ENCODE measurements around the gene TFEB.
"Not testable (repeated sequence)": the region's sequence is repeated elsewhere in the genome, so short reads cannot be mapped to it uniquely, and the experiment has no call there.

The TFEB gene

DNA sequence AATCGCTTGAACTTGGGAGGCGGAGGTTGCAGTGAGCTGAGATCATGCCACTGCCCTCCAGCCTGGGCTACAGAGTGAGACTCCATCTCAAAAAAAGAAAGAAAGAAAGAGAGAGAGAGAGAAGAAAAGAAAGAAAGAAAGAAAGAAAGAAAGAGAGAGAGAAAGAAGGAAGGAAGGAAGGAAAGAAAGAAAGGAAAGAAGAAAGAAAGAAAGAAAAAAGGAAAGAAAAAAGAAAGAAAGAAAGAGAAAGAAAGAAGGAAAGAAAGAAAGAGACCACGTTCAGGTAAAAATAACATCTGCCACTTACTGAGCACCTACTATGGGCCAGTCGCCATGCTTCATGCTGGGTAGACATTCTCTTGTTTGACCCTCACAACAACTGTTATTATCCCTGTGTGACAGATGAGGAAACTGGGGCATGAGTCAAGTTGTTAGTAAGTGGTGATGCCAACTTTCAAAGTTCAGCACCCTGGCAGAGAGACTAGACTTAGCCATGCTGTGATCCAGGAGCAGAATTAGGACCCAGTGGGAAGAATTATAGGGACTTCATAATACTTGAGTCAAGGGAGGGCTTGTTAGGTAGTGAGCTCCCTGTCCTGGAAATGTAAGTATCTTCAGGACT, 30.7 kb upstream of the TFEB start:
- not testable (repeated sequence) for DNase-seq (ENCODE audit: low read depth in 2 of 2)

DNA sequence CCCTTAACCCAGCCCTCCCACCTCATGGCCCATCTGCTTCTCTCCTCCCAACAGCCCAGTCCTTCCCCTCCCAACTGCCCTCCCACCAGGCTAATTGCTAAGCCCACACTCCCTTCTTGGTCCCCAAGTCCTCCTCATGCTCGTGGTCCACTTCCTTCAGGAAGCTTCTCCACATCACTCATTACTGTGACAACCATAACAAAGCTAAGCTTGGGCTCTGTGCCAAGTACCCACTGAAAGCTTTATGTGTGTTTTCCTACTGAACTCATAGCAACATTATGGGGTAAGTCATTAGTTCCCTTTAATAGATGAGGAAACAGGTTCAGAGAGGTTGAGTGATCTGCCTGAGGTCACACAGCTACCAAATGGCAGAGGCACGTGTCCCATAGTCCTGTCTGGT, 28.1 kb upstream of the TFEB start:
- no peak for DNase-seq (ENCODE audit: low read depth in 2 of 2)

GRCh38 chr6:41759905-41760579, 24.6 kb upstream of the TFEB start:
- DNase-seq (ENCODE audit: low read depth in 2 of 2): no peak

DNA sequence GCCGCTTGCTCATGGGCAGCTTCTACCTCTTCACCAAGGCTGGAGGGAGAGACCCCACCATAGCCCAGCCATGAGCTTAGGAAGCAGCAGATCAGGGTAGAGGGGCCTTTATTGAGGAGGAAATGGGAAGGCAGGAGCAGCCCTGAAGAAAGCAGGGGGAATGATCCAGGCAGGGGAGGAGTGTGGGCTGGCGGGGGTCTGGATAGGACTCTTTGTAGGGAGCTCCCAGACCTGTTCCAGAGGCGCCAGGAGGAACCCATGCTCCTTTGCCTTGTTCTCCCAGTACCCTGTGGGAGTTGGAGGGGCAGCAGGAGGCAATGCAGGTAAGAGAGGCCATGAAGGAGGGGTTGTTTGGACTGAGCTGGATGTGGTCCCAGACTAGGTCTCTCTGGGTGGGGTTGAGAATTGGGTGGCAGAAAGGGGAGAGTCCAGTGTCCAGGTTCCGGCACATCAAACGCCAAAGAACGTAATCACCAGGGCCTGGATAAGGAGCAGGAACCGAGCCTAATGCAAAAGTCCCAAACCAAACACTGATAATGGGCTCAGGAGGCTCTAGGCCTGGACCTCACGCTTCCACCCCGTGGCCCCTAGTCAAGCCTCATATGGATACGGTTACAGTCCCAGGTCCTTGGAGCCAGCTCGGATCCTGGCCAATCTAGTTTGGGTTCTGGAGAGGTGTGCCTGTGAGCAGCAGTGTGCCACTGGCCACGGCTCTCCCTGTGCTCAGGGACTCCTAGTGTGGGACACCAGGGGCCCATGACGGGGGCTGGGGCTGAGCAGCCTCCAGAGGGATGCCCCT, 23.9 kb upstream of the TFEB start:
- no peak for DNase-seq (ENCODE audit: low read depth in 2 of 2)

- no peak for DNase-seq (ENCODE audit: low read depth in 2 of 2)
Measured at GRCh38 chr6:41758641-41759035, 23.2 kb upstream of the TFEB start.

GRCh38 chr6:41757931-41758640, 22.7 kb upstream of the TFEB start:
- no peak for DNase-seq (ENCODE audit: low read depth in 2 of 2)

DNA sequence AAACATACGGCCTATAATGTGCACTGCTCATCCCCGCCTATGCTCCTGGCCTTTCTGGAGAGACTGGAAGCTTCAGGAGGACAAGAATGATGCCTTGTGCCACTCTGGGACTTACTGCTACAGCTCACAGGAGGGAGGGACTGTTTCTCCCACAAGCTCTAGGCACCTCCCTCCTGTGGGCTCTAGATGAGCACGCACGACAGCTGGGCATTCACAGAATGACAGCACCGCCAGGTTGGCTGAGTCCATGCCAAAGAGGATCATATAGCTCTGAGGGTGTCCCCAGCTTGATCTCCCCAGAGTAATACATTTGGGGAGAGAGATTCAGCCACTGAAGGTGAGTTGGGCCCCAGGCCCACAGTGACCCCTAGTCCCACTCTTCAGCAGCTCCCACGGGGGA, 21.9 kb upstream of the TFEB start:
- DNase-seq (ENCODE audit: low read depth in 2 of 2): no peak

DNA sequence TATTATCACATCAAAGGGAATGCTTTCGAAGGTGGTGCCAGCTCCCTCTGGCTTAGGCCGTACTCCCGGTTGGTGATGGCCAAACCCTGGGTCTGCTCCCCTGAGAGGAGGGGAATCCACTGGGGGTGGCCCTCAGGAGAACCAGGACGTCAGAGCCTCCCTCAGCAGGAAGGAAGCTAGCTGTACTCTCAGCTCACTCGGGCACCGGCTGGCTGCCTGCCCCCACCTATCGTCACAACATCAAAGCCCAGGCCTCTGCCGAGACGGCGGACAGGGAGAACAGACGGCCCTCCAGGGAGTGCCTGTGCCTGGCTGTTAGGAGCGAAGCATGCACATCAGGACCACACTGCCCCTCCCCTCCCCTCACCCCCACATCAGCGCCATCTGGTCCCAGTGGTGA, 20.9 kb upstream of the TFEB start:
- DNase-seq (ENCODE audit: low read depth in 2 of 2): no peak

DNA sequence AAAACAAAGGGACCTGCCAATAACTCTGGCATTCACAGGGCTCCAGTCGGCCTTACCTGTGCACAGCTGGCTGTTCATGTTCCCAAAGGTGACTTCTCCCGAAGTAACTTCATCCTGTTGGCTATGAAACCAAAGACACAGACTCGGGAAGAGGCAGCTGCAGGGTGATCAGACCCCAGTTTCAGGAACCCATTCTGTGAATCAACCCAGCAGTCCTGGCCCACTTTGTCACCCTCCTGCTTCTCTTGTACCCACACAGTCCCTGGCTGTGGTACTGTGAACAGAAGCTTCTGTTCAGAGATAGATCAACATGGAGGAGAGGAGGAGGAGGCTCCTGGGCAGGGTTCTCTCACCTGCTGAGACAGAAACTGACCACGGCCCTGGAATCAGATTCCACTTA, 20.5 kb upstream of the TFEB start:
- DNase-seq (ENCODE audit: low read depth in 2 of 2): no peak

GRCh38 chr6:41750374-41750773, 15.0 kb upstream of the TFEB start:
- DNase-seq (ENCODE audit: low read depth in 2 of 2): no peak

DNA sequence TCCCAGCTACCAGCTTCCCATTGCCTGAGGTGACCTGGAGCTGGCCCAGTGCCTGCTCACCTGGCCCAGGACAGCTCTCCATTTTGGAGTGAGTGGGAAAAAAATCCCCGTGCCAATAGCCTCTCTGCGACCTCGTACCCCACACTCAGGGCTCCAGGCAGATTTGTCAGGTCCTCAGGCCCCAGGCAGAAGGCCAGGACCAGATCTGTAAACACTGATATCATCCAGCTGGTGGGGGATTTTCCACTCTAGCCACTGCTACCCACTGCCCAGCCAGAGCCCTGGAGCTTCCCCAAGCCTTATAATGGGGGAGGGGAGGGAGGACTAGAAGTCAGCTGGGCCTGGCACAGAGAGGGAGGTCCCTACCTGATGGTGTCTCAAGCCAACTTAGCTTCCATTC, 13.1 kb upstream of the TFEB start:
- no peak for DNase-seq (ENCODE audit: low read depth in 2 of 2)

- DNase-seq (ENCODE audit: low read depth in 2 of 2): no peak
Measured at GRCh38 chr6:41748102-41748477, 12.7 kb upstream of the TFEB start.

- DNase-seq (ENCODE audit: low read depth in 2 of 2): no peak
Measured at GRCh38 chr6:41747256-41748101, 12.1 kb upstream of the TFEB start, which contains the start of gene PGC. Gene PGC, minus strand, starts transcription at chr6:41747397. Its CDS starts 63 bp downstream, at chr6:41747334.

- DNase-seq (ENCODE audit: low read depth in 2 of 2): no peak
Measured at GRCh38 chr6:41746107-41746506, 10.7 kb upstream of the TFEB start.

GRCh38 chr6:41744236-41744787, 8.9 kb upstream of the TFEB start:
- no peak for DNase-seq (ENCODE audit: low read depth in 2 of 2)

GRCh38 chr6:41743406-41744235, 8.2 kb upstream of the TFEB start:
- no peak for DNase-seq (ENCODE audit: low read depth in 2 of 2)

- DNase-seq (ENCODE audit: low read depth in 2 of 2): no peak
Measured at GRCh38 chr6:41741625-41742490, 6.5 kb upstream of the TFEB start.

- DNase-seq (ENCODE audit: low read depth in 2 of 2): no peak
Measured at GRCh38 chr6:41740366-41741162, 5.2 kb upstream of the TFEB start.

All from stimulated activated CD4-positive, alpha-beta T cell treated with anti-CD3 and anti-CD28 coated beads, Interleukin-12 subunit alpha, Interleukin-12 subunit beta, amount 100 ng/mL, for 24 hours (primary cell).